ENCODE measurements around the gene TNFRSF8.
A peak's percentile ranks its signal among the peaks of the same experiment; 100 is the strongest.

Gene TNFRSF8

GRCh38 chr1:12123172-12123571, 60.1 kb downstream of the TNFRSF8 start:
- DNase-seq, result no peak

GRCh38 chr1:12124693-12125421, 61.8 kb downstream of the TNFRSF8 start:
- DNase-seq, result peak; percentile 89

DNA sequence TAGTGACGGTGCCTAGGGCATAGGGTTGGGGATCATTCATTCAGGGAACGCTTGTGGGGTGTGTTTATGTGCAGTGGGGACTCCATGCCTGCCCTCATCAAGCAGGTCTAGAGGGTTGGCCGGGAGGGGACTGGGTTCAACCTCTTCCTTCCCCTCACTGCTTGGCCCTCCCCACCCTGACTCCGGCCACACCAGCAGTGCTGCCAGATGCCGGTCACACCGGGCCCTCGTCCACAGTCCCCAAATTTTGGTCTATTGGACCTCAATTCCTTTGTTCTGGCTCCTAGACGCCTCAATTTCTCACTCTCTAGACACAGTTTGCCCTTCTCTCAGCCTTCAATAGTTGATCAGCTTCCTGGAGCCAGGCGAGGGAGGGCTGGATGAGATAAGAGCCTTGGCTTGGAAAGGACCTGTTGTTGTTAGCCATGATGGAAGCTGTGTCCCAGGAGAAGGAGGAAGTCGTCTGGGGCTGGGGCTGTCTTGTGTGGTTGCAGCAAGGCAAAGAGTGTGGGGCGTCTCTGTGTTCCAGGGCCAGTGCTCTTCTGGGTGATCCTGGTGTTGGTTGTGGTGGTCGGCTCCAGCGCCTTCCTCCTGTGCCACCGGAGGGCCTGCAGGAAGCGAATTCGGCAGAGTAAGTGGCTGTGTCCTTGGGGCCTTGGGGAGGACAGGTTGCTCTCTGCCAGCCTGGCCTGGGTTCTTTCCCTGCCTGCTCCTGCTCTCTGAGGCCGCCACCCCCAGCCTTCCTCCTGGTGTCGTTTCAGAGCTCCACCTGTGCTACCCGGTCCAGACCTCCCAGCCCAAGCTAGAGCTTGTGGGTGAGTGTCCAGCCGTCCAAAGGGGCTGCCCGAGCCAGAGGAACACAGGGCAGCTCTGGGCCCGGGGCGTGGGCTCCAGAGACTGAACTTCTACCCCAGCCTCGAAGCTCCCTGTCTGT, 62.6 kb downstream of the TNFRSF8 start:
- no peak for DNase-seq

DNA sequence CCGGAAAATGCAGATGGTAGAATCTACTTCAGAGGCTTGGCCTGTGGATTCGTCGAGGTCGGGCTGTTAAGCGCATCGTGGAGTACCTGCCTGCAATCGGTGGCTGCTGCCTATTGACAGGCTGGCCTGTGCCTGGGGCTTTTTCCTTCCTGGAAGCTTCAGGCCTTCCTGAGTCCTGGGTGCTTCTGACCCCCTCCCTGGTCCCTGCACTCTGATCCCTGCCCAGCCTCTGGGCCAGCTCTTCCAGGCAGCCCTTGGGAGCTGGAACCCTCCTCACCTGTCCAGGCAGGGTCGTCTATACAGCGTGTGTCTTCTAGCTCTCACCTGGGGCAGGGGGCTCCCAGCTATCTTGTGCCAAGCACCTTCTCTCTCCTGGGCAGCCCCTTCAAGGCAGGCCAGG, 63.7 kb downstream of the TNFRSF8 start:
- no peak for DNase-seq

DNA sequence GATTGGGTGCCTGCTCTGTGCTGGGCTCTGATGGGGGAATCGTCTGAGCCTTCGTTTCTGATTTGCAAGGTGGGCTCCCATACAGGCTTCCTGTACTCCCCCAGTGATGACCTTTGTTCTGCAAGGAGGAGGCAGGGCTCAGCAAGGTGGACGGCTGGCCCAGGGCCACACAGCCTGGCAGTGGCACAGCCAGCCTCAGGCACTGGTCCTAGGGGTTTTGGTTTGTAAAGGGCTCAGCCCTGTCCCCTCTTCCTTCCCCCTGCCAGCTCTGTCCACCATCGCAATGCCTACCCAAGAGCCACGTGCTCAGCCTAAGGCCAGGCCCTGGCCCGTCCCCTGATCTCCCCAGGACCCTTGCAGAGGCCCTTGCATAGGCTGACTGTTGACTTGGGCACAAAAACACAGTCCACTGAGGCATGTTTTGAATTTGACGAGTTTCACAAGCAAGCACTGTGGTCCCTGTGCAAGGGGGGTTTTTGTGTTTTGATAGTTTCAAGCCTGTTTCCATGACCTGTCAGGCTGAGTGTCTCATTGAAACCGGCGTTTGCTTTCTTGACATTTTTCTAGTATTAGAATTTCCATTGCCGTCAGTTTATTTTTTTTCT, 64.2 kb downstream of the TNFRSF8 start:
- peak; percentile 60 to 62 for DNase-seq

DNA sequence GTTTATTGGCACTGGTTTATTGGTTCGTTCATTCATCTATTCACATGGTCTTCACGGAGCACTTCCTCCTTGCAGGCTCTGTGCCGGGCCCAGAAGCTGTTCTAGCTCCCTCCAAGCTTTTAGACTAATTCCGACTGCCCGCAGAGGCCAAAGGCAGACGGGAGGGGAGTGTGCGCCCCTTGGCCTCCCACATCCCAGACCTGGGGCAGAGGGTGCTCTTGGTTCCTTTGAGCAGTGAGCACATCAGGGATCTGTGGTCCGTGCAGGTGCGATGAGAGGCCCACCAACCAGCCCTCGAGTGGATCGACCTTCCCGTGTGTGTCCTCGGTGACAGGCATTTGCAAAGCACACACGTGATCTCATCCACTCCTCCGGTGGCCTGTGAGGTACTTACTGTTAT, 65.0 kb downstream of the TNFRSF8 start:
- DNase-seq, result no peak

- DNase-seq, result no peak
These were observed 66.5 kb downstream of the TNFRSF8 start for GRCh38 chr1:12129624-12130023.

- DNase-seq, result no peak
These were observed 67.5 kb downstream of the TNFRSF8 start for GRCh38 chr1:12130466-12131130.

DNA sequence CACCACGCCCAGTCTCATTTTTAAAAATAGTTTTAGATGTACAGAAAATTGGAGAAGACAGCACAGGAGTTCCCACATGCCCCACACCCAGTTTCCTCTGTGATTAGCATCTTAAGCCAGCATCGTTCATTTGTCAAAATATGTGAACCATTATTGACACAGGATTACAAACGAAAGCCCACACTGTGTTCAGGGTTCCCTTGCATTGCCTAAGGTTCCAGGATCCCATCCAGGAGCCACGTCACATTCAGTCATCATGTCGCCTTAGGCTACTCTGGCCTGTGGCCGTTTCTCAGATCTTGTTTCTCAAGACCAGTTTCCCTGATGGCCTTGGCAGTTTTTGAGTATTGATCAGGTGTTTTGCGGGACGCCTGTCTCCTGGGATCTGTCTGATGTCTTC, 69.0 kb downstream of the TNFRSF8 start:
- DNase-seq, result no peak

DNA sequence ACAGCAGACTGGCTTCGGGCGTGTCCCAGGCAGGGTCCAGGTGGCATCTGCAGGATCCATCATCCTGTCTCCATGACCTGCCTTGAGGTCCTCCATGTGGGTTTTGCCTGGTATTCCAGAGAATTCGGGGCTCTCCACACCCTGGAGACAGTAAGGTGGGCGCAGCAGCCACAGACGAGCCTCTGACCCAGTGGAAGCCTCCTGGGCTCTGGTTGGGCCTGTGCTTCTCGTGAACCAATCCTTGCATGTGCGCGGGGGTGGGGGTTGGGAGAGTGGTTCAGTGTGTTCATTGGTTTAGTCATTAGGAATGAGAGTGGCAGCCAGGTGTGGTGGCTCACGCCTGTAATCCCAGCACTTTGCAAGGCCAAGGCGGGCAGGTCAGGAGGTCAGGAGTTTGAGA, 71.6 kb downstream of the TNFRSF8 start:
- DNase-seq, result no peak

- DNase-seq, result no peak
These were observed 72.5 kb downstream of the TNFRSF8 start for GRCh38 chr1:12135612-12136011.

GRCh38 chr1:12136916-12137610, 74.0 kb downstream of the TNFRSF8 start:
- no peak for DNase-seq

GRCh38 chr1:12138196-12139168, 75.4 kb downstream of the TNFRSF8 start:
- no peak for DNase-seq

- DNase-seq, result no peak
These were observed 76.9 kb downstream of the TNFRSF8 start for GRCh38 chr1:12140016-12140415.

- DNase-seq, result no peak
These were observed 77.5 kb downstream of the TNFRSF8 start for GRCh38 chr1:12140515-12141162.

GRCh38 chr1:12141163-12141850, 78.2 kb downstream of the TNFRSF8 start:
- DNase-seq, result no peak

- DNase-seq, result no peak
These were observed 79.2 kb downstream of the TNFRSF8 start for GRCh38 chr1:12142141-12142823.

GRCh38 chr1:12142891-12143630, 80.0 kb downstream of the TNFRSF8 start:
- no peak for DNase-seq
